Smooth muscle cell (in vitro differentiated cells): ENCODE data around the gene EXOC4. TPM values are rescaled to one million over a fixed set of nuclear protein-coding genes. Genes with fewer than 3 reads are reported as not detected.

Source experiments
- DNase-seq: peaks from one replicate; lab custom pipeline; 2025; ENCODE audit not compliant: unreplicated experiment; lab: John Stamatoyannopoulos, UW
- H2AFZ ChIP-seq: fragments of 200-600 bp; sonication (generic); 2 replicates; pipeline ENCODE4 v1.6.0; 2016; ENCODE audit warnings: antibody characterized with exemption, low read depth, mild to moderate bottlenecking
- H3F3A ChIP-seq: fragments of 200-600 bp; sonication (generic); 2 replicates; pipeline ENCODE4 v1.6.0; 2017; ENCODE audit warnings: antibody characterized with exemption, low read depth
- H3K27ac ChIP-seq: fragments of 200-600 bp; sonication (generic); 2 replicates; pipeline ENCODE4 v1.5.1; 2016; ENCODE audit warnings: low read depth, mild to moderate bottlenecking
- H3K27me3 ChIP-seq: fragments of 200-600 bp; sonication (generic); 2 replicates; pipeline ENCODE4 v1.6.1; 2016; ENCODE audit warnings: low read depth, mild to moderate bottlenecking
- H3K36me3 ChIP-seq: fragments of 200-600 bp; sonication (generic); 2 replicates; pipeline ENCODE4 v1.5.1; 2016; ENCODE audit warnings: low read depth
- H3K4me1 ChIP-seq: fragments of 200-600 bp; sonication (generic); 2 replicates; pipeline ENCODE4 v1.5.1; 2016; ENCODE audit warnings: low read depth
- H3K4me2 ChIP-seq: fragments of 200-600 bp; sonication (generic); 2 replicates; pipeline ENCODE4 v1.6.0; 2016; ENCODE audit warnings: mild to moderate bottlenecking
- H3K4me3 ChIP-seq: fragments of 200-600 bp; sonication (generic); 2 replicates; pipeline ENCODE4 v1.5.1; 2016; ENCODE audit warnings: mild to moderate bottlenecking
- H3K79me2 ChIP-seq: fragments of 200-600 bp; sonication (generic); 2 replicates; pipeline ENCODE4 v1.6.0; 2016; ENCODE audit warnings: low read depth, mild to moderate bottlenecking
- H3K9ac ChIP-seq: fragments of 200-600 bp; sonication (generic); 2 replicates; pipeline ENCODE4 v1.6.0; 2016; ENCODE audit warnings: low read depth
- H3K9me3 ChIP-seq: fragments of 200-600 bp; sonication (generic); replicated peaks from 2 replicates; pipeline ENCODE4 v1.5.1; 2016; ENCODE audit warnings: low read depth
- H4K20me1 ChIP-seq: fragments of 200-600 bp; sonication (generic); 2 replicates; pipeline ENCODE4 v1.6.0; 2016; ENCODE audit warnings: low read depth
- WGBS: methylation state at CpG from one replicate; pipeline ENCODE4 v1.1.7; 2016; ENCODE audit warnings: low lambda C conversion rate; 5-methylcytosine and 5-hydroxymethylcytosine counted together
- polyA plus RNA-seq: library from polyadenylated mRNA; unstranded; fragments of >200 nt; fragmentation: Nextera tagmentation; extraction: Ambion mirVana; gene quantifications from 2 replicates; pipeline ENCODE4 v1.2.1, GENCODE V29; 2016
- total RNA-seq: library from RNA; depleted of rRNA; stranded (reverse); fragments of >200 nt; gene quantifications from 2 replicates; pipeline ENCODE4 v1.2.3, GENCODE V29; 2014
- TF ChIP-seq, protein P1 (sequence below): fragments of 200-600 bp; sonication (generic); IDR thresholded peaks from 2 replicates; pipeline ENCODE4 v1.5.1; 2017; ENCODE audit warnings: borderline replicate concordance, mild to moderate bottlenecking, antibody characterized with exemption; ENCODE audit not compliant: insufficient read depth, poor library complexity, severe bottlenecking

The EXOC4 gene
- total and polyA plus RNA-seq, 2 experiments from 2014 or later, result 21.5 to 47.1 TPM

GRCh38 chr7:133391206-133391605 lies 138.3 kb downstream of the EXOC4 start:
- 91% methylated on average over 11 of the region's 11 CpGs for WGBS

DNA sequence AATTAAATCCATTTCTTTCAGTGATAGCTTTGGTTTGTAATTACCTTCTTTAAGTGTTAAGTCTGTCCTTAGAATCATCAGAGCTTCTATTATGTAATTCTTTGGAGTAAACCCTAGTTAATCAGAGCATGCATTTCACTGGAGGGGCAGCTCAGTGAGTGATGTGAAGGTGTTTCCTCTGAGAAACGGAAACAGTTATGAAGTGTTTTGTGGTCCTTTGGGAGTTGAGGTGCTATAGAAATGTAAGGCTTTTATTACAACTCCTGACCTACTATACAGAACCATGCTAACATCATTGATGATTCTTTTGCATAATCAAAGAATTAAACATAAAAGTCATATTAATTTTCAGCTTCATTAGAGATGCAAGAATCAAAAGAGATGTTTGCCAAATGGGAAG lies 141.5 kb downstream of the EXOC4 start:
- TF ChIP-seq, protein P1, sequence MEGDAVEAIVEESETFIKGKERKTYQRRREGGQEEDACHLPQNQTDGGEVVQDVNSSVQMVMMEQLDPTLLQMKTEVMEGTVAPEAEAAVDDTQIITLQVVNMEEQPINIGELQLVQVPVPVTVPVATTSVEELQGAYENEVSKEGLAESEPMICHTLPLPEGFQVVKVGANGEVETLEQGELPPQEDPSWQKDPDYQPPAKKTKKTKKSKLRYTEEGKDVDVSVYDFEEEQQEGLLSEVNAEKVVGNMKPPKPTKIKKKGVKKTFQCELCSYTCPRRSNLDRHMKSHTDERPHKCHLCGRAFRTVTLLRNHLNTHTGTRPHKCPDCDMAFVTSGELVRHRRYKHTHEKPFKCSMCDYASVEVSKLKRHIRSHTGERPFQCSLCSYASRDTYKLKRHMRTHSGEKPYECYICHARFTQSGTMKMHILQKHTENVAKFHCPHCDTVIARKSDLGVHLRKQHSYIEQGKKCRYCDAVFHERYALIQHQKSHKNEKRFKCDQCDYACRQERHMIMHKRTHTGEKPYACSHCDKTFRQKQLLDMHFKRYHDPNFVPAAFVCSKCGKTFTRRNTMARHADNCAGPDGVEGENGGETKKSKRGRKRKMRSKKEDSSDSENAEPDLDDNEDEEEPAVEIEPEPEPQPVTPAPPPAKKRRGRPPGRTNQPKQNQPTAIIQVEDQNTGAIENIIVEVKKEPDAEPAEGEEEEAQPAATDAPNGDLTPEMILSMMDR, result no peak

More at GRCh38 chr7:133391206-133391605, 138.3 kb downstream of the EXOC4 start:
- TF ChIP-seq, protein P1, result no peak
- Histone ChIP-seq H3K4me2 (no peak overlapping the region), H4K20me1 (peaks cover 32% of the 10 kb centered on the region), H3K27me3 (no peaks in the 10 kb centered on the region), H3K4me3 (no peak overlapping the region), H3K36me3 (no peaks in the 10 kb centered on the region), H3K27ac (no peak overlapping the region), H3F3A (no peaks in the 10 kb centered on the region), H3K9ac (no peak overlapping the region), H2AFZ (no peak overlapping the region), H3K79me2 (peaks cover 7% of the 10 kb centered on the region), H3K9me3 (no peaks in the 10 kb centered on the region), H3K4me1 (peaks cover 6% of the 10 kb centered on the region)
- no peak for DNase-seq

GRCh38 chr7:133395551-133395950 lies 142.7 kb downstream of the EXOC4 start:
- H3K9me3 ChIP-seq, result no peaks in the 10 kb centered on the region
- no peaks in the 10 kb centered on the region for H3F3A ChIP-seq
- TF ChIP-seq, protein P1, result no peak
- H4K20me1 ChIP-seq, result peaks cover 31% of the 10 kb centered on the region
- H3K4me2 ChIP-seq, result no peak overlapping the region
- H3K79me2 ChIP-seq, result no peaks in the 10 kb centered on the region
- no peak overlapping the region for H3K4me3 ChIP-seq
- WGBS, result 95% methylated on average over 1 of the region's 1 CpG
- H3K4me1 ChIP-seq, result no peaks in the 10 kb centered on the region
- no peak overlapping the region for H2AFZ ChIP-seq
- H3K9ac ChIP-seq, result no peak overlapping the region
- no peak overlapping the region for H3K27ac ChIP-seq
- no peaks in the 10 kb centered on the region for H3K36me3 ChIP-seq
- H3K27me3 ChIP-seq, result no peaks in the 10 kb centered on the region
- DNase-seq, result no peak

More for the DNA sequence above, 141.5 kb downstream of the EXOC4 start:
- no peak for DNase-seq
- no peak overlapping the region for H3K4me3 ChIP-seq
- H3K4me1 ChIP-seq, result no peaks in the 10 kb centered on the region
- no peak overlapping the region for H2AFZ ChIP-seq
- H3F3A ChIP-seq, result no peaks in the 10 kb centered on the region
- 92% methylated on average over 1 of the region's 1 CpG for WGBS
- H4K20me1 ChIP-seq, result peaks cover 36% of the 10 kb centered on the region
- H3K27me3 ChIP-seq, result no peaks in the 10 kb centered on the region
- no peak overlapping the region for H3K4me2 ChIP-seq
- H3K9me3 ChIP-seq, result no peaks in the 10 kb centered on the region
- no peak overlapping the region for H3K27ac ChIP-seq
- H3K79me2 ChIP-seq, result no peaks in the 10 kb centered on the region
- H3K36me3 ChIP-seq, result no peaks in the 10 kb centered on the region
- H3K9ac ChIP-seq, result no peak overlapping the region

DNA sequence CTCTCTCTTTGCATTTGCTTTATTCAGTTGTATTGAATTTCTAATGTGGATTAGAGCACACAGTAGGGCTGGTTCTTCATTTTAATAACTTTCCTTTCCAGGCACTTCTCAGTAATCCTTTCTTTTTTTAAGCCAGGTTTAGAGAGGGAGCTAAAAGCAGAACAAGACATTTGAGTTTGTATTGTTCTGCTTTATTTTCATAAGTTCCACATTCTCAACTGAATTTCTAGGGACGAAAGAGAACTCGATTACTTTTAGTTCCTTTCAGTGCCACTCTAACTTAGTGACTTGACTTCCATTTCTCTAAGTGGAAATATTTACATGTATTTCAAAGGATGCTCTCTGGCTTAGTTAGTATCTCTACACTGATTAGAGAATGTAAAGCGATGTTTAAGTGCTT lies 145.6 kb downstream of the EXOC4 start:
- 93% methylated on average over 3 of the region's 3 CpGs for WGBS
- Histone ChIP-seq H3K27ac (no peak overlapping the region), H2AFZ (no peak overlapping the region), H3K27me3 (no peaks in the 10 kb centered on the region), H3K4me3 (no peak overlapping the region), H3K4me1 (no peaks in the 10 kb centered on the region), H3K79me2 (no peaks in the 10 kb centered on the region), H3K9me3 (no peaks in the 10 kb centered on the region), H4K20me1 (peaks cover 22% of the 10 kb centered on the region), H3K4me2 (no peak overlapping the region), H3K9ac (no peak overlapping the region), H3F3A (no peaks in the 10 kb centered on the region), H3K36me3 (no peaks in the 10 kb centered on the region)
- TF ChIP-seq, protein P1, result no peak
- DNase-seq, result no peak
